Erythroblast (primary cell): ENCODE measurements around the gene PCDHA2.
"Not testable (repeated sequence)": the region's sequence is repeated elsewhere in the genome, so short reads cannot be mapped to it uniquely, and the experiment has no call there.

Experiments
- GATA1 ChIP-seq: IDR thresholded peaks from 2 replicates; pipeline ENCODE4 v1.6.1; 2011; ENCODE audit warnings: low read depth, mild to moderate bottlenecking, control low read depth, low read length, moderate library complexity
- POLR2A ChIP-seq: IDR thresholded peaks from 2 replicates; pipeline ENCODE4 v1.6.1; 2011; ENCODE audit warnings: mild to moderate bottlenecking, low read length

DNA sequence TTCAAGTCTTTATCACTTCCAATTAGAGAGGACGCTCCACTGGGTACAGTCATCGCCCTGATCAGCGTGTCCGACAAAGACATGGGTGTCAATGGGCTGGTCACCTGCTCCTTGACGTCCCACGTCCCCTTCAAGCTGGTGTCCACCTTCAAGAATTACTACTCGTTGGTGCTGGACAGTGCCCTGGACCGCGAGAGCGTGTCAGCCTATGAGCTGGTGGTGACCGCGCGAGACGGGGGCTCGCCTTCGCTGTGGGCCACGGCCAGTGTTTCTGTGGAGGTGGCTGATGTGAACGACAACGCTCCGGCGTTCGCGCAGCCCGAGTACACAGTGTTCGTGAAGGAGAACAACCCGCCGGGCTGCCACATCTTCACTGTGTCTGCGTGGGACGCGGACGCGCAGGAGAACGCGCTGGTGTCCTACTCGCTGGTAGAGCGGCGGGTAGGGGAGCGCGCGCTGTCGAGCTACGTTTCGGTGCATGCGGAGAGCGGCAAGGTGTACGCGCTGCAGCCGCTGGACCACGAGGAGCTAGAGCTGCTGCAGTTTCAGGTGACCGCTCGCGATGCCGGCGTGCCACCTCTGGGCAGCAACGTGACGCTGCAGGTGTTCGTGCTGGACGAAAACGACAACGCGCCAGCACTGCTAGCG is 13.7 kb downstream of the PCDHA2 start:
- TF ChIP-seq POLR2A, GATA1: not testable (repeated sequence)
